HG03103 (cell line): Measurements from ENCODE around the gene PSMD3.

ENCODE experiments used
- ATAC-seq: cut with Tn5 transposase; IDR thresholded peaks from one replicate; pipeline ENCODE4 v1.9.1; 2021; ENCODE audit warnings: low read depth; ENCODE audit not compliant: unreplicated experiment

Gene PSMD3

DNA sequence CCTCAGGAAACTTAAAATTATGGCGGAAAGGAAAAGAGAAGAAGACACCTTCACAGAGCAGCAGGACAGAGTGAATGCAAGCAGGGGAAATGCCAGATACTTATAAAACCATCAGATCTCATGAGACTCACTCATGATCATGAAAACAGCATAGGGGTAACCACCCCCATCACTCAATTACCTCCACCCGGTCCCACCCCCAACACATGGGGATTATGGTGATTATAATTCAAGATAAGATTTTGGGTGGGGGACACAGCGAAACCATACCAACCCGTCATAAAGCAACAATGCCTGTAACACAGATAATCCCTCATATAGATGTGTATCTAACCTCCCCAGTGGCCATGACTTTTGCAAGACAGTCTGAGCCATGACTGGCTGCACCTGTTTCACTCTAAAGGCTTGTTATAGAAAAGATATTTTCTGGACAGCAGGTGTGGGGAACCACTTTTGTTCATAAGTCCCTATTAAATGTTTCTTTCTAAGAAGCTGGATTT is 24.8 kb upstream of the PSMD3 start:
- no peak for ATAC-seq

DNA sequence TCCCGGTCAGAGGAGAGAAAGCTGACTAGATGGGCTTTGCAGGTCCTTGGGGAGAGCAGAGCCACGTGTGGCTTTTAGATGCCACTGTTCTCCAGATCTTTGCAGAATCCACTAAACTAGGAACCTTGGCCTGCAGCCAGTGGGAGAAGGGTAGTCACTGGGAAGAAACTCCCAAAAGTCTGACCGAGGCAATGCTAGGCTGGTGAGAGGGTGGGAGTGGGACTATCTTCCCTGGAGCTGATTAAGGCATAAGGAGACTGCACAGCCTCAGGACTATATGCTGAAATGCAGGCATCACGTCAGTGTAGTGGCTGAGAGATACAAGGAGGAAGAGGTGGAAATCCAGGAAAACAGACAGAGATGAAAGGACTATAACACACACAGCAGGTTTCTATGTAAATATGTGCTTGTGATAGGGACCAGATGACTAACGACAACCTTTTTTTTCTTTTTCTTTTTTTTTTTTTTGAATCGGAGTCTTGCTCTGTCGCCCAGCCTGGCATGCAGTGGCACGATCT is 20.0 kb upstream of the PSMD3 start:
- no peak for ATAC-seq

DNA sequence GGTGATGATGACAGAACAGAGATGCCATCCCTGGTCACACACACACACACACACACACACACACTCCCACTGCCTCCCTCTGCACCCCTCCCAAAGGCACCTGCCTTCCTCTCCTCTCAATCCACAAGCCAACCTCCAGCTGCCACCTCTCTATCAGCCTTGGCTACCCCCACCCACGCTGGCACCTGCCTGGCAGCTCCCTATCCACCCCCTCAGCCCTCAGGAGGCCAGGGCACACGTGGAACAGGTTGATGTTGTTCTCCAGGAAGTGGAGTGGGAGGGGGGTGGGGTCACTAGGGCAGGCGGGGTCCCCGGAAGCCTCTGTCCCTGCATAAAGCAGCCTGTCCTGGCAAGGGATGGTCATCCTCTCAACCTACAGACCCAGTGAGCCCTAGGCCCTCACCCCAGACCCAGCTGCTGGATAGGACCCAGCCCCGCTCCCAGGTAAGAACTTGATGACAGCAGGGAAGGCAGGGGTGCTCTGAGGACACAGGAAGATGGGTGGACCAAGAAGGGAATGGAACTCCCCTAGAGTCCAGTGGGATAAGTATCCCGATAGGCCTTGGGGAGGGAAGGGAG is 17.9 kb upstream of the PSMD3 start, which contains the start of gene GSDMA:
GSDMA (plus strand) TSS at position 363 of the 579 bp plus-strand sequence. CDS start 2,684 bp downstream, outside the sequence.
- no peak for ATAC-seq

DNA sequence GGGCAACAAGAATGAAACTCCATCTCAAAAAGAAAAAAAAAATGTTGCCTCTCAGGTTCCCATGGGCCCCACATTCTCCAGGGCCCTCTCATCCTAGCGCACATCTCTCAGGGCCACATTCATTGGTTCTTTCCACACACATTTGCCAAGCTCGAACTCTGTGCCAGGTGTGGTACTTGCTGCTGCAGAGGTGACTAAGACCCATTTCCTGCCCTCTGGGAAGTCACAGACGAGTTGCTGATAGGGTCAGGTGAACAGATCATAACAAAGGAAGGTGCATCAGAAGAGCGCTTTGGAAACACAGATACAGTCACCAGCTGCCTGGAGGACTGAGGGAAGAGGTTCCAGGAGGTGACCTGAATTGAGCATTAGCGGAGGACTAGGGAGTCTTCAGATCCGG is 16.8 kb upstream of the PSMD3 start:
- no peak for ATAC-seq

DNA sequence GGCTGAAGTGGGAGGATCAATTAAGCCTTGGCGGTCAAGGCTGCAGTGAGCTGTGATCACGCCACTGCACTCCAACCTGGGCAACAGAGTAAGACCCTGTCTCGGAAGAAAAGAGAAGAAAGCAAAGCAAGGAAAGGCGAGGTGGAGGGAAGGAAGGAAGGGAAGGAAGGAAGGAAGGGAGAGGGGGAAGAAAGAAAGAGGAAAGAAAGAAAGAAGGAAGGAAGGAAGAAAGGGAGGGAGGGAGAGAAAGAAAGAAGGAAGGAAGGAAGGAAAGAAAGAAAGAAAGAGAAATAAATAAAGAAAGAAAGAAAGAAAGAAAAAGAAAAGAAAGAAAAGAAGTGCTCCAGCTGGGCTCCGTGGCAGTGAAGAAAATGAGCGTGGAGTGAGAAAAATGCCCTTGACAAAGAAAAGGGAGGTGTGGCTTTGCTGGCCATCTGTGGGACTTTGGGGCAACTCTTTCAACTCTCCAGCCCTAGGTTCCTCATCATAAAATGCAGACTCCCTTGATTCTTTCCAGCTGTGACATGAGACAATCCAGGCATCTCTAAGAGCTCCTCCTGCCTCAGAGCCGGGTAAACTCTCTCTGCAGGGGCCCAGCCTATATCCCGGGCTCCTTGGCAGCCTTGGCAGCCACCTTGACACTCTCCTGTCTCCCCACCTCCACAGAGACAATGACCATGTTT is 15.4 kb upstream of the PSMD3 start:
- ATAC-seq = no peak

DNA sequence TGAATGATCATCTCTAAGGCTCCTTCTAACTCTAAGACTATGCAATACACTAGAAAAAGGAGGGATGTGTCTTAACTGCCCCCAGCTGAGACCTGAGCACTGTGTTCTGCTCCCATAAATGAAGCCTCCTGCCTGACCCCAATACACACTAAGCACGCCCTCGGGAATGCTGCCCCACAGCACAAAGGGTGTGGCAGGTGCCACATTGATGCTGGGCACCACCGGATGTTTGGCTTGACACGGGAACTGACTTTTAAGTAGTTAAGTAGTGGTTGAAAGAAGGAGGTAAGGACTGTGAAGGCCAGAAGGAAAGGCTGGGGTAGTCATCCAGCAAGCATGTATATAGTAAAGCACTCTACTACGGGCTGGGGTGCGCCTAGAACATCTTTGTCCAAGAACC is 13.8 kb upstream of the PSMD3 start:
- no peak for ATAC-seq

DNA sequence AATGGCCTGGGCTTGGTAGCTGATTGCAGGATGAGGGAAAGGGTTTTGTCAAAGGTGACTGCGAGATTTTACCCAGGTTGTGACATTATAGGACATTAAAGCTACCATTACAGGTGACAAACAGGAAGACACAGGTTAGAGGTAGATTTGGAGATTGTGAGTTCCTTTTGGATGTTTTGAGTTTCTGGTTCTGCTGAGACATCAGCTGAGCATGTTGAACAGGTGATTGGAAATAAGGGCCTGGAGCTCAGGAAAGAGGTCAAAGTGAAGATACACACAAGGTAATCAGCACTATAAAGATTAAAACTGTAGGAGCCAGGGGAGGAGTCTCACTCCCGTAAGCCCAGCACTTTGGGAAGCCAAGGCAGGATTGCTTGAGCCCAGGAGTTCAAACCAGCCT is 11.8 kb upstream of the PSMD3 start:
- ATAC-seq = no peak

DNA sequence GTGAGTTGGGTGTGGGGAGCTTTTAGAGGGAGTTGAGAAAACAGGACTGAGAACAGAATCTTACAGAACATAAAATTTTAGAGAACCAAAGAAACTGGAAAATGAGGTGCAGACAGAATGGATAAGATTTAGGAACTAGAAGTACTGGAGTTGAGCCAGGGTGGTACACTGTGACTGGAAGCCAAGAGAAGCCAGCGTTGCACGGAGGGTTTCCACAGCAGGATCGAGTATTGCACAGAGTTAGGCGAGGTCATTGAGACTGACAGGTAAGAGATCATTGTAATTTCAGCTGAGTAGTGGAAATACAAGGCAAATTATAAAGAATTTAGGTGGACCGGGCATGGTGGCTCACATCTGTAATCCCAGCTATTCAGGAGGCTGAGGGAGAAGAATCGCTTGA is 11.2 kb upstream of the PSMD3 start:
- no peak for ATAC-seq

DNA sequence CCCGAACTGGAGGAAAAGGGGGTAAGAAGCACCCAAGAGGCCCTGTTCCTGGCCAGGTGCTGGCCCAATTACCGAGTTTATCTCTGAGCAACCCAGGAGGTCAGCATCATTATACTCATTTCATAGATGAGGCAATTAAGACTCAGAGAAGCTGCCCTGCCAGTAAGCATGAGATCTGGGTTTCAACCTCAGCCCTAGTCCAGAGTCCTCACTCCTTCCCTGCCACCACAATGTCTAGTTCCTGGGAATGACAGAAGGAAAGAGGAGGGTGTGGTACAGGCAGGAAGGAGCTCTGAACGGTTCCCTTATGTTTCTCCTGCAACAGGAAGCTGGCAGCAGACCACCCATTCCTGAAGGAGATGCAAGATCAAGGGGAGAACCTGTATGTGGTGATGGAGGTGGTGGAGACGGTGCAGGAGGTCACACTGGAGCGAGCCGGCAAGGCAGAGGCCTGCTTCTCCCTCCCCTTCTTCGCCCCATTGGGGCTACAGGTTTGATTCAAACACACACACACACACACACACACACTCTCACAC is 10.4 kb upstream of the PSMD3 start:
- ATAC-seq = no peak

DNA sequence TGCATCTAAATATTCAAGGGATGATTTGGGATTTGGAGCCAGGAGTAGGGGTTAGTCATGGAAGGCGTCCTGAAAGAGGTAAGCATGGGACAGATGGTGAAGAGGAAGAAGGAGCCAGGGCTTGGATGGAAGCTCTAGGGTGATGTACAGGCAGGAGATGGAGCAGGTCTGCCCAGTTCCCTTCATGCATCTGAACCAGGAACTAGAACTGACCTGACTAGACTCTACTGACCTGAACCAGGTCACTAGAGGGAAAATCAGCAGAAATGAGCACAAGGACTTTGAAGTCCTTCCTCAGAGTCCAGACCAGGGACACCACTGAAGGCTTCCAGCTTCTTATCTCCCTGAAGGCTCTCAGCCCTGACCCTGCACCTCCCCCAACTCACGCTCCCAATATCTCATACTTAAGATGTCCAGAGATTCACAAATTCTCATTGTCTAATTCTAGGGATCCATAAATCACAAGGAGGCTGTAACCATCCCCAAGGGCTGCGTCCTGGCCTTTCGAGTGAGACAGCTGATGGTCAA is 9.5 kb upstream of the PSMD3 start:
- no peak for ATAC-seq

DNA sequence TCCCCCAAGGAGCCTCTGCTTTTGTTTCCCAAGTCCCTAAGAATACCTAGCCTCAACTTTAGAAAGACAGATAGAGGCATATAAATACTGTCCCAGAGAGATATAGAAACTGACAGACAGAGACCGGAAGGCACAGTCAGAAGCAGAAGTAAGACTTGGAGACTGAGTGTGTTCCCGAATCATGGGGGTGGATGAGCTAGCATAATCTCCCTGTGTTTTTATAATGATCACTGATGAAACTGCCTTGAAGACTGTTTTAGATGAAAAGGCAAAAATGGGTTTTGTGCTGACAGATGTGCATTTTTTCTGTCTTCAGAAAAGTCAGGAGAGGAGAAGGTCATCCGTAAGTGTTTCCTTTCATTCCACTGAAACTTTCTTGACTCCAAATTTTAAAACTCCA is 8.3 kb upstream of the PSMD3 start:
- ATAC-seq = no peak

DNA sequence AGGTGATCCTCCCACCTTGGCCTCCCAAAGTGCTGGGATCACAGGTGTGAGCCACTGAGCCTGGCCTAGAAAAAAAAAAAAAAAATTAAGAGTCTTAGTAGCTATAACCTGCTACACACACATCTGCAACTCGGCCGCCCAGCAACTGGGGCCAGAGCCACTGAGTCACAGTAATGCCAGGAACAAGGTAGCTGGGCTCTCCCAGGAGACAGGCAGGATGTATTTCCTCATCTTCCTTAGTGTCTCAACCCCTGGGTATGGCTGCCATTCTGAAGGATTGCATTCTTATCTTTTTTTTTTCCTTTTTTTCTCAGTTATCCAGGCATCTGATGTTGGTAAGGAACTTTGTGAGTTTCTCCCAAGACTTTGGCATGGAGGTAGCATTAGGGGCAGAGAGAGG is 7.1 kb upstream of the PSMD3 start:
- no peak for ATAC-seq

DNA sequence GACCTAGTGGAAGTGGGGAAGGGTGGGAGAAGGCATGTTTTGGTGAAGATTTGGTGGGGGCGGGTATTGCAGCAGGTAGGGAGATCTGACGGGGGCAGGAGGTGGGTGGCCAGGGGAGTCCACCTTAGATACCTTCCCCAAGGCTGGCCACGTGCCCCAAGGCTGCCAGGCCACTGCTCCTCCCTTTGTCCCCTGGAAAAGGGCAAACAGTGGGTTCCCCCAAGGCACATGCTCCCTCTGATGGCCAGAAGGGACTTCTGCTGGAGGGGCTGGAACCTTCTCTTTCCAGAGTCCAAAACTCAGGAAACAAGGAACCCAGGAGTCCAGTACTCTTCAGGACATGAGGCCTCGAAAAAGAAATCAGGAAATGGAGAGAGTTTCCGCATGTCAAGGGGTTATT is 6.2 kb upstream of the PSMD3 start:
- ATAC-seq = no peak

DNA sequence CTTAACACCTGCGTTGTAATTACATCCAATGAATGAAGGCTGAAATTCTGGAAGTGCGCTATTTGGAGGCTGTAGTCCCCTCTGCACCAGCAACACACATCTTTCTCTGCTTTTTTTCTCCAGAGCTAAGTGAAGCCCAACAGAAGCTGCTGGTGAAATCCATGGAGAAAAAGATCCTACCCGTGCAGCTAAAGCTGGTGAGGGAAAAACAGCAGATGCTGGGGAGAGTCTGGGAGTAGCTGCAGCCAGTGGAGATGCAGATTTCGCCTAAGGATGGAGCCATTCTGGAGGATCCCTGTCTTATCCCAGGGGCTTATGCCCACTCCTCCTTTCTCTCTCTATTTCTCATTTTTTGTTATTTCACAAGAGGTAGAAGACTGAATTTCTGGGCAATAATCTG is 4.8 kb upstream of the PSMD3 start:
- no peak for ATAC-seq

DNA sequence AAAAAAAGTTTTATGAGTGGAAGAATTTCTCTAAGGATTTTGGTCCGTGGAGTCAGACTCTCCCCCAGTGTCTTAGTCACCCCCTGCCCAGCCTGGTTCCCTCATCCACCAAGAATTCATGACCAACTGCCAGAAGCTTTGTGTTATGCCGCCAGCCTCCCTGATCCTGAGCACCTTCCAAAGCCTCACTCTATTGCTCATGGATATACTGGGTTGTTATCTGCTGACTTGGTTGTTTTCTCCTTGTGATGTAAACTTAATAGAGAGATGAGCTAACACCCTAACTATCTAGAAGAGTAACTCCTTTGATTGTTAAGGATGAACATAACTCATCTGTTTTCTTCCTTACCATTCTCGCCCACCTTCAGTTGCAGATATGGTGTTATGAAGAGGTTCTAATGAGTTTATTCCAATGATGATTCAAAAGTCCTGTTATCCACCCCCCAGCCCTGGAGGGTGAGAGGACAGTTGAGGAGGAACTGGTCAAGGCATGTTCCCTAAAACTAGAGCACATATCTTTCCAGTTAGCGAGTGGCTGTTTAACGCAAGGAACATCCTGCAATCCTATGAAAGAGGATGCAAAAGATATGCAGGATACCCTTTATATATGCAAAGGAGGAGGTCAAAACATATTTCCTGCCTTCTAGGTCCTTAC is 1.5 kb upstream of the PSMD3 start:
- no peak for ATAC-seq

DNA sequence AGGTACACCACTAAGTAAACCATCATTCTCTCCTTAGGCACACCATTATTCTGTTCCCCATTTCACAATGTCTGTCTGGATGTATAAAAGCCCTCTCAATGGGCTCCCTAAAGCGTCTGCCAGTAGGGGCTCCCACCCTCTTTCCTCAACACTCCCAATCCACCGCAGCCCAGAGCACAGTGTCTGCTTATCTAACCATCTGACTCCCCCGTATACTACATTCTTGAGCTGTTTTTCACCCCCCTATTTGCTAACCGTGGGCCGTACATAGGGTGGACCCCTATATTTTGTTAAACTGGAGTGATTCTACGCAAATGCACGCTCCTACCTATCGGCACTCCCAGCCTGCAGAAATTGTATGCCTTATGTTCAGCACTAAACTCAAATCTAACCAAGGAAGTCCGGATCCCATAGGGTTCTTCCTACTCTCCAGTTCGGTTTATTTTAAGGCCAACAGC is 685 bp upstream of the PSMD3 start:
- ATAC-seq = peak; percentile 11

DNA sequence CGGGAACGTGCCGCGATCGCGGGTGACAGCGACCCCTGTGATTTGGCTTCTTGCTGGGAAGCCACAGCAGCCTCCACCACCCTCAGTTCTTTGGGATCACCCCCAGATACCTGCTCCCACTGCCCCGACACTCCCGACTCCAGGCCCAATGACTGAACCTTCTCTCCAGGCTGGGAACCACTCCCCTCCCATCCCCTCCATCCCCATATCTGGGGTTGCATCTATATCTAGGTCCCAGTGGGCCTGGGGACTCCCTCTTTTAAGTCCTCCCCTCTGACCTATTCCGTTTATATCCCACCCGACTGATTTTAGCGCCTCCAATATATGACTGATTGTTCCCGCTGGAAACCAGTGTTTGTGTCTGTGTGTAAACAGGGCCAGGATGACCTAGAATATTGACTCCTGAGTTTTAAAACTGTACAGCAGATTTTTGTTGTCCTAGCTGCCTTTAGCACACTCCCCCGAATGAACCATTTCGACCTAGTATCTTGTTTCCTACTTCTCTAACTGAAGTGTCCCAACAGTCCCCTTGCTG is 667 bp downstream of the PSMD3 start:
- ATAC-seq = no peak

DNA sequence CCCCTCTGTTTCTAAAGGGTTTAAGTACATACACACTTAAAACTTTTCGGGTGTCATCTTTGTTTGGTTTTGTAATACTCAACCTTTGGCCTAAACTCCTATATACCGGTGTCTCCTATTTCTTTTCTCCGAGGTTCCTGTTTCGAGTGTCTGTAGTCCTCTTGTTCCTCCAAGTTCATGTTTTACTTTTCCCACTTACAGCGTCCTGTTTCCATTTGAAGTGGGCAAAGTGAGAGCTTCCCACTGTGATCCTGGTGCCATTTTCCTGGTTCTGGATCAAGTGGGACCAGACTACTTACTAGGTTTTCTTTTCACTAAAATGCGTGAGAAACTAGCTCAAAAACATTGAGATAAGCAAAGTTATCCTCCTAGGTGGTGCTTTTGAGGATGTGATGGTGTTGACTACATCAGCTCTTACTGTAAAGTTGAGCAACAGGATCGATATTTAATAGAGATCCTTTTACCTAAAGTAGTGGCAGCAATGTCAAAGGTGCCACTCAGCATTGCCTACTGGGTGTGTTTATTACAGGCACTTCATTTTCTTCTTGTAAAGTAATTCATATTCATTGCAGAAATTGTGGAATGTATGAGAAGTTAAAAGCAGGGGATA is 1.3 kb downstream of the PSMD3 start:
- no peak for ATAC-seq

DNA sequence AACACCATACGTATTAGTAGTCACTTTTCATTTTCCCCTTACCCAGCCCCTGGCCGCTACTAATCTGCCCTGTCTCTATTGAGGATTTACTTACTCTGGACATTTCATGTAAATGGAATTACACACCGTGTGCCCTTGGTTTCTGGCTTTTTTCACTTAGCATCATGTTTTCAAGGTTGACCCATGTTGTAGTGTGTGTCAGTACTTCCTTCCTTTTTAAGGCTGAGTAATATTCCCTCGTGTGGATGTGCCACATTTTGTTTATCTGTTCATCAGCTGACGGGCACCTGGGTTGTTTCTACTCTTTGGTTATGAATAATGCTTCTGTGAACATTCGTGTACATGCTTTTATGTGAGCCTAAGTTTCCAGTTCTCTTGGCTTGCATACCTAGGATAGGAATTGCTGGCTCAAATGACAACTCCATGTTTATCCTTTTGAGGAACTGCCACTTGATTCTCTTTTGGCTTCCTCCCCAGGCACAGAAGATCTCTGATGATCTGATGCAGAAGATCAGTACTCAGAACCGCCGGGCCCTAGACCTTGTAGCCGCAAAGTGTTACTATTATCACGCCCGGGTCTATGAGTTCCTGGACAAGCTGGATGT is 7.7 kb downstream of the PSMD3 start:
- ATAC-seq = no peak

DNA sequence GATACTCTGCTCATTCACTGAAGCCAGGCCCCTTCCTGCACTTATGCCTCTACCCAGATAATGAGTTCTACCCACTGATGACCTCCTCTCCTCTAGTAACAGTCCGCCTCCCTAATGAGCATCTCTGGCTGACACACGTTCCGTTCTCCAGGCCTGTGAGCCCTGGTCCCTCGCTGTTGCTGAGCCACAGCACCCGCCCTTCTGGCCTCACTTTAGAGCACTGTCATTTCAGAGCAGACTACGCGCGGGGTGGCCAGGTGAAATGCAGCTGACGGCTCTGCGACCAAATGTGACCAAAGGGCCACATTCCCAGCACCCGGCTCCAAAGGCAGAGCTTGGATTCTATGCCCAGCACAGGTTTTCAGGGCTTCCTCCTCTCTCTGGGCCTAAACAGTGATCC is 13.8 kb downstream of the PSMD3 start:
- ATAC-seq = no peak
